Type B pancreatic cell (in vitro differentiated cells): ENCODE measurements around the gene NPHP4. TPM values are rescaled to one million over a fixed set of nuclear protein-coding genes. Genes with fewer than 3 reads are reported as not detected.

Experiments
- DNase-seq: peaks from one replicate; pipeline ENCODE4 v3.0.0; 2021; ENCODE audit warnings: mixed read lengths; ENCODE audit not compliant: unreplicated experiment; ENCODE audit errors: extremely low spot score
- H3K27ac Mint-ChIP-seq: 2 replicates; pipeline ENCODE4 v1.8.0; 2021; ENCODE audit warnings: mild to moderate bottlenecking, mixed read lengths
- H3K27me3 Mint-ChIP-seq: 2 replicates; pipeline ENCODE4 v1.8.0; 2021; ENCODE audit warnings: mixed read lengths
- H3K36me3 Mint-ChIP-seq: 2 replicates; pipeline ENCODE4 v1.8.0; 2021; ENCODE audit warnings: mixed read lengths
- H3K4me1 Mint-ChIP-seq: one replicate; pipeline ENCODE4 v1.8.0; 2021; ENCODE audit warnings: mixed read lengths; ENCODE audit not compliant: unreplicated experiment
- H3K4me3 Mint-ChIP-seq: 2 replicates; pipeline ENCODE4 v1.8.0; 2021; ENCODE audit warnings: mild to moderate bottlenecking, mixed read lengths
- H3K9me3 Mint-ChIP-seq: 2 replicates; pipeline ENCODE4 v1.8.0; 2021; ENCODE audit warnings: mixed read lengths
- total RNA-seq: library from RNA; stranded (reverse); gene quantifications from 2 replicates; pipeline ENCODE4 v1.2.1, GENCODE V29; 2021; ENCODE audit warnings: low replicate concordance
- TF ChIP-seq, protein P1 (sequence below): fragments of 200-600 bp; sonication (generic); conservative IDR thresholded peaks from 2 replicates; pipeline ENCODE4 v1.5.0; 2021; ENCODE audit warnings: antibody characterized with exemption, mild to moderate bottlenecking

Gene NPHP4
- total RNA-seq, 1 donor from 2014 or later = 21.7 TPM

- Mint-ChIP-seq H3K4me3 (no peak overlapping the region), H3K27me3 (no peaks in the 10 kb centered on the region), H3K27ac (no peak overlapping the region), H3K4me1 (no peaks in the 10 kb centered on the region), H3K36me3 (peaks cover 22% of the 10 kb centered on the region), H3K9me3 (peaks cover 4% of the 10 kb centered on the region)
- no peak for DNase-seq
- TF ChIP-seq, protein P1, sequence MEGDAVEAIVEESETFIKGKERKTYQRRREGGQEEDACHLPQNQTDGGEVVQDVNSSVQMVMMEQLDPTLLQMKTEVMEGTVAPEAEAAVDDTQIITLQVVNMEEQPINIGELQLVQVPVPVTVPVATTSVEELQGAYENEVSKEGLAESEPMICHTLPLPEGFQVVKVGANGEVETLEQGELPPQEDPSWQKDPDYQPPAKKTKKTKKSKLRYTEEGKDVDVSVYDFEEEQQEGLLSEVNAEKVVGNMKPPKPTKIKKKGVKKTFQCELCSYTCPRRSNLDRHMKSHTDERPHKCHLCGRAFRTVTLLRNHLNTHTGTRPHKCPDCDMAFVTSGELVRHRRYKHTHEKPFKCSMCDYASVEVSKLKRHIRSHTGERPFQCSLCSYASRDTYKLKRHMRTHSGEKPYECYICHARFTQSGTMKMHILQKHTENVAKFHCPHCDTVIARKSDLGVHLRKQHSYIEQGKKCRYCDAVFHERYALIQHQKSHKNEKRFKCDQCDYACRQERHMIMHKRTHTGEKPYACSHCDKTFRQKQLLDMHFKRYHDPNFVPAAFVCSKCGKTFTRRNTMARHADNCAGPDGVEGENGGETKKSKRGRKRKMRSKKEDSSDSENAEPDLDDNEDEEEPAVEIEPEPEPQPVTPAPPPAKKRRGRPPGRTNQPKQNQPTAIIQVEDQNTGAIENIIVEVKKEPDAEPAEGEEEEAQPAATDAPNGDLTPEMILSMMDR = no peak
Observed at GRCh38 chr1:5880630-5881405, 111.4 kb downstream of the NPHP4 start.

GRCh38 chr1:5879421-5879820 is 112.8 kb downstream of the NPHP4 start:
- TF ChIP-seq, protein P1 = no peak
- DNase-seq = no peak
- Mint-ChIP-seq H3K27me3 (no peaks in the 10 kb centered on the region), H3K4me3 (no peak overlapping the region), H3K27ac (no peak overlapping the region), H3K9me3 (peaks cover 4% of the 10 kb centered on the region), H3K36me3 (peaks cover 22% of the 10 kb centered on the region), H3K4me1 (no peaks in the 10 kb centered on the region)

GRCh38 chr1:5878971-5879370 is 113.3 kb downstream of the NPHP4 start:
- Mint-ChIP-seq H3K27ac (no peak overlapping the region), H3K4me1 (no peaks in the 10 kb centered on the region), H3K36me3 (peaks cover 24% of the 10 kb centered on the region), H3K9me3 (peaks cover 4% of the 10 kb centered on the region), H3K4me3 (no peak overlapping the region), H3K27me3 (no peaks in the 10 kb centered on the region)
- DNase-seq = no peak
- TF ChIP-seq, protein P1 = no peak

DNA sequence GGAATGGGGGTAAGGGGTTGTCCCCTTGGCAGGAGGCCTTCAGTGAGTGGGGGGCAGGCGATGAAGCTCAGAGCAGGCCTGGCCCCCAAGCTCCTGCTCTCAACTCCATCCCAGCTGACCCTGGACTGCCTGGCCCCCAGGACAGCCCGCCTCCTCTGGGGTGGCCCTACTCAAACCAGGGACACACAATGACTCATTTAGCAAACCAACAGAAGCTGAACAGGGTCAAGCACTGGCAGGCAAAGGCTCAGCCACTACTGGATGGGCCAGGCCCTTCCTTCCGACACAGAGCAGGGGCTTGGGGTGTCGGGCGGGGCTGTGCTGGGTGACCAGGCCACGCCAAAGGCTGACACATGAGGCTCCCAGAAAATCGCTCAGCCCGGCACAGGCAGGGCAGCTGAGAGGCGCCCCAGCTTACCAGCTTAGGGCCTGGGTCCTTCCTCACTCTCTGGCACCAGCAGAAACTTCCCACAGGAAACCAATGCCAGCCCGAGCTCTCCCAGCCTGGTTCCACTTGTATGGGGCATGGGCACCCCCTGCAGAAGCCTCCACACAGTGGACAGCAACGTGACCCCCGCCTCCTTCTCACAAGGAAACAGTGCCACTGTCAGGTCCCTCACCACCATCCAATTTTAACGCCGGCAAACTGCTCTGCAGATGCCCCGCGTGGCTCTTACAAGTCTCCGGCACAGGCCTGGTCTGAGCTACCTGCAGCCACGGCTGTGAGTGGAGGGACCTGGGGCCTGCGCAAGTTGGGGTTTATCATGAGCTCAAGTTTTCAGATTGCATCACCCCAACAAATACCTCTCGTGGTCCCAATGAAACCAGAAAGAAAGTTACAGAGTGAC is 114.3 kb downstream of the NPHP4 start:
- no peak for DNase-seq
- H3K27ac Mint-ChIP-seq = no peak overlapping the region
- TF ChIP-seq, protein P1 = no peak
- H3K27me3 Mint-ChIP-seq = no peaks in the 10 kb centered on the region
- H3K9me3 Mint-ChIP-seq = peaks cover 4% of the 10 kb centered on the region
- peaks cover 26% of the 10 kb centered on the region for H3K36me3 Mint-ChIP-seq
- H3K4me1 Mint-ChIP-seq = no peaks in the 10 kb centered on the region
- no peak overlapping the region for H3K4me3 Mint-ChIP-seq

GRCh38 chr1:5877001-5877400 is 115.2 kb downstream of the NPHP4 start:
- H3K27me3 Mint-ChIP-seq = no peaks in the 10 kb centered on the region
- peaks cover 22% of the 10 kb centered on the region for H3K36me3 Mint-ChIP-seq
- no peak overlapping the region for H3K4me3 Mint-ChIP-seq
- no peak overlapping the region for H3K27ac Mint-ChIP-seq
- TF ChIP-seq, protein P1 = no peak
- peaks cover 4% of the 10 kb centered on the region for H3K9me3 Mint-ChIP-seq
- no peaks in the 10 kb centered on the region for H3K4me1 Mint-ChIP-seq
- no peak for DNase-seq
